Endometrial microvascular endothelial cells (primary cell): ENCODE data around the gene FRMD3. TPM values are rescaled to one million over a fixed set of nuclear protein-coding genes. Genes with fewer than 3 reads are reported as not detected.

ENCODE experiments used
- in situ Hi-C: cut with HindIII; loops from 2 replicates; pipeline ENCODE4 v1.10.0; 2017; ENCODE audit warnings: low sequenced_read_pairs, low pct_unique_long_range_greater_than_20kb; ENCODE audit errors: inconsistent ontology term
- total RNA-seq: library from RNA; depleted of rRNA; stranded (reverse); fragments of >200 nt; gene quantifications from one replicate; pipeline ENCODE4 v1.2.3, GENCODE V29; 2015; ENCODE audit errors: inconsistent ontology term

Gene FRMD3
- total RNA-seq, 1 donor from 2014 or later: 0.74 TPM

- in situ Hi-C loops: no loop called here
These were observed 58.4 kb downstream of the FRMD3 start for GRCh38 chr9:83479765-83480164.

- in situ Hi-C loops: no loop called here
These were observed 60.6 kb downstream of the FRMD3 start for GRCh38 chr9:83477571-83477970.

- in situ Hi-C loops: no loop called here
These were observed 61.1 kb downstream of the FRMD3 start for GRCh38 chr9:83477120-83477519.

- in situ Hi-C loops: no loop called here
These were observed 61.7 kb downstream of the FRMD3 start for GRCh38 chr9:83476513-83476912.

- in situ Hi-C loops: no loop called here
These were observed 62.5 kb downstream of the FRMD3 start for GRCh38 chr9:83475741-83476140.

GRCh38 chr9:83474631-83475030 lies 63.6 kb downstream of the FRMD3 start:
- in situ Hi-C loops: no loop called here

- in situ Hi-C loops: no loop called here
These were observed 64.7 kb downstream of the FRMD3 start for GRCh38 chr9:83473488-83473971.

- in situ Hi-C loops: no loop called here
These were observed 65.4 kb downstream of the FRMD3 start for GRCh38 chr9:83472764-83473163.

- in situ Hi-C loops: no loop called here
These were observed 66.0 kb downstream of the FRMD3 start for GRCh38 chr9:83472221-83472665.

- in situ Hi-C loops: no loop called here
These were observed 67.0 kb downstream of the FRMD3 start for GRCh38 chr9:83471241-83471640.

- in situ Hi-C loops: no loop called here
These were observed 68.5 kb downstream of the FRMD3 start for GRCh38 chr9:83469722-83470121.

GRCh38 chr9:83468821-83469220 lies 69.4 kb downstream of the FRMD3 start:
- in situ Hi-C loops: no loop called here

GRCh38 chr9:83466877-83467276 lies 71.3 kb downstream of the FRMD3 start:
- in situ Hi-C loops: no loop called here

GRCh38 chr9:83466351-83466750 lies 71.8 kb downstream of the FRMD3 start:
- in situ Hi-C loops: no loop called here

GRCh38 chr9:83459830-83460229 lies 78.4 kb downstream of the FRMD3 start:
- in situ Hi-C loops: no loop called here

GRCh38 chr9:83458530-83458929 lies 79.7 kb downstream of the FRMD3 start:
- in situ Hi-C loops: no loop called here

- in situ Hi-C loops: no loop called here
These were observed 81.2 kb downstream of the FRMD3 start for GRCh38 chr9:83457005-83457404.

GRCh38 chr9:83456226-83456625 lies 82.0 kb downstream of the FRMD3 start:
- in situ Hi-C loops: no loop called here

GRCh38 chr9:83454076-83454475 lies 84.1 kb downstream of the FRMD3 start:
- in situ Hi-C loops: no loop called here

GRCh38 chr9:83451308-83451707 lies 86.9 kb downstream of the FRMD3 start:
- in situ Hi-C loops: no loop called here

GRCh38 chr9:83449983-83450382 lies 88.2 kb downstream of the FRMD3 start:
- in situ Hi-C loops: no loop called here
